RWPE1 (cell line): ENCODE measurements around the gene INMT.

ENCODE experiments used
- CTCF ChIA-PET: fragments of 350-600 bp; sonication (Branson Sonifier 250); formaldehyde crosslinking; extraction: SDS; loops from one replicate; lab custom pipeline; 2021; lab: Yijun Ruan, JAX
- POLR2A ChIA-PET: fragments of 400-600 bp; formaldehyde crosslinking; extraction: SDS; loops from one replicate; lab custom pipeline; 2020; ENCODE audit warnings: antibody characterized with exemption; ENCODE audit not compliant: low non-redundant PET; lab: Yijun Ruan, JAX
- DNase-seq: peaks from one replicate; pipeline ENCODE4 v3.0.0; 2012; ENCODE audit warnings: low spot score
- H3K27ac ChIP-seq: fragments of 450-650 bp; 2 replicates; pipeline ENCODE4 v1.5.1; 2017
- CTCF ChIP-seq: fragments of 450-650 bp; conservative IDR thresholded peaks from 2 replicates; pipeline ENCODE4 v1.5.1; 2017; ENCODE audit warnings: low read depth, mild to moderate bottlenecking

Gene INMT

GRCh38 chr7:30744075-30744417 is 7.9 kb upstream of the INMT start:
- TF ChIP-seq CTCF = no peak
- ChIA-PET CTCF (no interaction called here), POLR2A (no interaction called here)
- H3K27ac ChIP-seq = no peak overlapping the region
- DNase-seq = no peak

- ChIA-PET POLR2A (no interaction called here), CTCF (no interaction called here)
- H3K27ac ChIP-seq = no peak overlapping the region
These were observed 6.5 kb upstream of the INMT start for GRCh38 chr7:30745261-30745941.

GRCh38 chr7:30750010-30750409 is 1.9 kb upstream of the INMT start:
- H3K27ac ChIP-seq = no peak overlapping the region
- ChIA-PET POLR2A (no interaction called here), CTCF (interaction anchor here (0.6 kb wide), 1 partner anchor 769 kb away, joined by 3 read pairs; no protein-coding TSS in a partner anchor)
- TF ChIP-seq CTCF = no peak
- no peak for DNase-seq

More at GRCh38 chr7:30745261-30745941, 6.5 kb upstream of the INMT start:
- DNase-seq = no peak
- TF ChIP-seq CTCF = no peak

- H3K27ac ChIP-seq = no peak overlapping the region
- POLR2A ChIA-PET = no interaction called here
- CTCF ChIA-PET = no interaction called here
- TF ChIP-seq CTCF = no peak
- no peak for DNase-seq
These were observed 968 bp upstream of the INMT start for GRCh38 chr7:30750683-30751650.

- no peak for TF ChIP-seq CTCF
- DNase-seq = no peak
- ChIA-PET CTCF (no interaction called here), POLR2A (no interaction called here)
- H3K27ac ChIP-seq = no peak overlapping the region
These were observed 549 bp downstream of the INMT start for GRCh38 chr7:30752484-30752883.

GRCh38 chr7:30752979-30753378 is 1.0 kb downstream of the INMT start:
- ChIA-PET CTCF (no interaction called here), POLR2A (interaction anchor here (0.6 kb wide), 1 partner anchor 237 kb away, joined by 3 read pairs; no protein-coding TSS in a partner anchor)
- no peak for TF ChIP-seq CTCF
- DNase-seq = no peak
- H3K27ac ChIP-seq = no peak overlapping the region
